ENCODE results near the gene USE1. TPM values are rescaled to one million over a fixed set of nuclear protein-coding genes. Genes with fewer than 3 reads are reported as not detected.

Gene USE1
- total RNA-seq, 1 experiment from 2014 or later, result 6.9 TPM

Other genes with a start within 250 kb of the USE1 start
- 4.5 and 5.2 TPM in 2 replicates for gene CPAMD8, start 188.5 kb upstream of the USE1 start, total RNA-seq (2014; rRNA removed; shearing (Covaris generic))
- gene HAUS8, start 139.9 kb upstream of the USE1 start, total RNA-seq (2014; rRNA removed; shearing (Covaris generic)), result 10.4 and 15.5 TPM in 2 replicates
- gene MYO9B, start 139.6 kb upstream of the USE1 start, total RNA-seq (2014; rRNA removed; shearing (Covaris generic)), result 32.9 and 40.8 TPM in 2 replicates
- 13.0 and 18.3 TPM in 2 replicates for gene OCEL1, start 10.9 kb downstream of the USE1 start, total RNA-seq (2014; rRNA removed; shearing (Covaris generic))
- gene NR2F6, start 30.6 kb downstream of the USE1 start, total RNA-seq (2014; rRNA removed; shearing (Covaris generic)), result 232 and 246 TPM in 2 replicates
- gene USHBP1, start 49.4 kb downstream of the USE1 start, total RNA-seq (2014; rRNA removed; shearing (Covaris generic)), result 7.5 and 13.6 TPM in 2 replicates
- 186 and 194 TPM in 2 replicates for gene BABAM1, start 52.1 kb downstream of the USE1 start, total RNA-seq (2014; rRNA removed; shearing (Covaris generic))
- 18.0 and 22.7 TPM in 2 replicates for gene ANKLE1, start 66.5 kb downstream of the USE1 start, total RNA-seq (2014; rRNA removed; shearing (Covaris generic))
- gene ABHD8, start 88.1 kb downstream of the USE1 start, total RNA-seq (2014; rRNA removed; shearing (Covaris generic)), result 13.6 and 15.1 TPM in 2 replicates
- gene MRPL34, start 90.5 kb downstream of the USE1 start, total RNA-seq (2014; rRNA removed; shearing (Covaris generic)), result 76.7 and 121 TPM in 2 replicates
- 32.8 and 50.8 TPM in 2 replicates for gene DDA1, start 94.2 kb downstream of the USE1 start, total RNA-seq (2014; rRNA removed; shearing (Covaris generic))
- gene ANO8, start 119.5 kb downstream of the USE1 start, total RNA-seq (2014; rRNA removed; shearing (Covaris generic)), result 6.9 and 7.5 TPM in 2 replicates
- gene GTPBP3, start 122.2 kb downstream of the USE1 start, total RNA-seq (2014; rRNA removed; shearing (Covaris generic)), result 63.0 and 64.9 TPM in 2 replicates
- gene PLVAP, start 162.0 kb downstream of the USE1 start, total RNA-seq (2014; rRNA removed; shearing (Covaris generic)), result not detected in 2 replicates
- 0.42 and 1.5 TPM in 2 replicates for gene CCDC194, start 178.8 kb downstream of the USE1 start, total RNA-seq (2014; rRNA removed; shearing (Covaris generic))
- gene BST2, start 190.3 kb downstream of the USE1 start, total RNA-seq (2014; rRNA removed; shearing (Covaris generic)), result 203 and 204 TPM in 2 replicates
- gene MVB12A, start 204.7 kb downstream of the USE1 start, total RNA-seq (2014; rRNA removed; shearing (Covaris generic)), result 75.1 and 91.4 TPM in 2 replicates
- not detected in 2 replicates for gene TMEM221, start 233.3 kb downstream of the USE1 start, total RNA-seq (2014; rRNA removed; shearing (Covaris generic))
- gene NXNL1, start 245.6 kb downstream of the USE1 start, total RNA-seq (2014; rRNA removed; shearing (Covaris generic)), result not detected in 2 replicates

All from H7 (cell line).